GM12891 (cell line): ENCODE measurements around the gene MCU.

Experiments used
- DNase-seq: peaks from one replicate; pipeline ENCODE4 v3.0.0; 2011; ENCODE audit warnings: low spot score; ENCODE audit not compliant: insufficient read length
- FAIRE-seq: peaks from 2 replicates; lab custom pipeline; 2011; peaks lifted over from hg19 to GRCh38; lab: Jason Lieb, UNC
- PAX5 ChIP-seq: IDR thresholded peaks from 2 replicates; pipeline ENCODE4 v1.6.1; 2011; ENCODE audit warnings: low read length, moderate library complexity, mild to moderate bottlenecking; ENCODE audit not compliant: insufficient read depth, severe bottlenecking
- POLR2A ChIP-seq: IDR thresholded peaks from 2 replicates; pipeline ENCODE4 v1.6.1; 2011; ENCODE audit warnings: low read depth, low read length, control low read depth
- POLR2AphosphoS5 ChIP-seq: IDR thresholded peaks from 2 replicates; pipeline ENCODE4 v1.6.1; 2011; ENCODE audit warnings: low read depth, low read length, control low read depth
- POU2F2 ChIP-seq: IDR thresholded peaks from 2 replicates; pipeline ENCODE4 v1.6.1; 2011; ENCODE audit warnings: low read depth, mild to moderate bottlenecking, control low read depth, low read length, moderate library complexity
- SPI1 ChIP-seq: IDR thresholded peaks from 2 replicates; pipeline ENCODE4 v1.6.1; 2011; ENCODE audit warnings: low read depth, low read length, control low read depth
- TAF1 ChIP-seq: IDR thresholded peaks from 2 replicates; pipeline ENCODE4 v1.6.1; 2011; ENCODE audit warnings: low read depth, low read length, control low read depth

The MCU gene

DNA sequence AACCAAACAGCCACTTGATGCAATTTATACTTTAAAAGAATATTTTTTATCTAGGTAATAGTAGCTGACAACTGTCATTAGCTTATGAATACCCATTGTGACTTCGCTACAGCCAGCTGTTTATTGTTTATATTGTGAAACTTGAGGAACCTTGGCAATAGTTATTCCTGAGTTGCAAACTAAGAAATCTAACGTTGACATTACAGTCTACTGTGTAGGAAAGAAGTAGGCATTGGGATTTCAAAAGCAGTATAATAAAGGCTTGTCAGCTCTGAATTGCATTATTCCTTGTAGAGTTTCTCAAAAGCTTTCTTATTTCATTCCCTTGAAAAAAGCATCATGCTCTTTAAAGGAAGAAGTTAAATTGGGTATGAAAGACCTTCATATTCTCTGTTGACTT is 158.9 kb downstream of the MCU start:
- TF ChIP-seq TAF1 (no peak), PAX5 (no peak), SPI1 (no peak), POLR2AphosphoS5 (no peak), POU2F2 (no peak), POLR2A (no peak)
- no peak for DNase-seq
- FAIRE-seq, result no peak

DNA sequence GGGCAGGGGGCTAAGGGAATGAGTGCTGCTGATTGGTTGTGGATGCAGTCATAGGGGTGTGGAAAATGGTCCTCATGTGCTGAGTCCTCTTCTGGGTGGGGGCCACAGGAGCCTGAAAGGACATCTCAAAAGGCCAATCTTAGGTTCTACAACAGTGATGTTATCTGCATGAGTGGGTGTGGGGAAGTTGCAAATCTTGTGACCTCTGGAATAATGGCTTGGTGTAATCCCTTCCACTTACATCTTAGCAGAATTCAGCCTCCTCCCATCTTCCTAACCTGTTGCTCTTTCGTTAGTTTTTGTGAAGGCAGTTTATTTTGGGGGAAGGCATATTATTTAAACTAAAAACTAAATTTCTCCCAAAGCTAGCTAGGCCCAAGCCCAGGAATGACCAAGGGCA is 159.6 kb downstream of the MCU start:
- DNase-seq, result no peak
- FAIRE-seq, result no peak
- no peak for TF ChIP-seq POLR2A
- TF ChIP-seq TAF1, result no peak
- TF ChIP-seq PAX5, result no peak
- no peak for TF ChIP-seq POU2F2
- no peak for TF ChIP-seq POLR2AphosphoS5
- TF ChIP-seq SPI1, result no peak

GRCh38 chr10:72852508-72852907 is 160.6 kb downstream of the MCU start:
- TF ChIP-seq SPI1 (no peak), PAX5 (no peak), POLR2AphosphoS5 (no peak), TAF1 (no peak), POLR2A (no peak), POU2F2 (no peak)
- DNase-seq (no peak), FAIRE-seq (no peak)

- FAIRE-seq (no peak), DNase-seq (no peak)
- TF ChIP-seq TAF1, result no peak
- TF ChIP-seq SPI1, result no peak
- TF ChIP-seq PAX5, result no peak
- no peak for TF ChIP-seq POU2F2
- TF ChIP-seq POLR2A, result no peak
- TF ChIP-seq POLR2AphosphoS5, result no peak
Measured at GRCh38 chr10:72855129-72855528, 163.2 kb downstream of the MCU start.

GRCh38 chr10:72855790-72856189 is 163.8 kb downstream of the MCU start:
- FAIRE-seq (no peak), DNase-seq (no peak)

GRCh38 chr10:72858067-72858466 is 166.1 kb downstream of the MCU start:
- FAIRE-seq, result no peak
- no peak for DNase-seq
- TF ChIP-seq POLR2AphosphoS5 (no peak), PAX5 (no peak), POU2F2 (no peak), POLR2A (no peak), TAF1 (no peak), SPI1 (no peak)

More at GRCh38 chr10:72855790-72856189, 163.8 kb downstream of the MCU start:
- TF ChIP-seq SPI1 (no peak), TAF1 (no peak), POLR2AphosphoS5 (no peak), PAX5 (no peak), POLR2A (no peak)

DNA sequence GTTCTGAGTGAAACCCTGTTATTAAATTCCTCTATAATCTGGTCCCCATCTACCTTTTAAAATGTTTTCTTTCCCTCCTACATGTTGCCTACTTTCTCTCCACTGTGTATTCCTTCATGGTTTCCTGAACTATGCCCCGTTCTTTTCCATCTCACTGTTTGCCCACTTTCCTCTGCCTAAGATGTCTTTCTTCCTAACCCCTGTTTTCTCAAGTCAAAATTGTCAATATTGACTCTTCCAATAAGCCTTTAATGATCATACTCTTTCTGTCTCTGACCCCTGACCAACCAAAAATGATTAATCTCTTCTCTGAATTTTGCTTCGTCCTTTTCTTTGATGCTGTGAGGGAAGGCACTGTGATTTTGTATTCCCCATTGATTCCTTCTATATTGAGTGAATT is 171.0 kb downstream of the MCU start:
- FAIRE-seq, result no peak
- no peak for DNase-seq
- TF ChIP-seq PAX5, result no peak
- TF ChIP-seq SPI1, result no peak
- TF ChIP-seq POLR2A, result no peak
- no peak for TF ChIP-seq POLR2AphosphoS5
- TF ChIP-seq TAF1, result no peak
- TF ChIP-seq POU2F2, result no peak

DNA sequence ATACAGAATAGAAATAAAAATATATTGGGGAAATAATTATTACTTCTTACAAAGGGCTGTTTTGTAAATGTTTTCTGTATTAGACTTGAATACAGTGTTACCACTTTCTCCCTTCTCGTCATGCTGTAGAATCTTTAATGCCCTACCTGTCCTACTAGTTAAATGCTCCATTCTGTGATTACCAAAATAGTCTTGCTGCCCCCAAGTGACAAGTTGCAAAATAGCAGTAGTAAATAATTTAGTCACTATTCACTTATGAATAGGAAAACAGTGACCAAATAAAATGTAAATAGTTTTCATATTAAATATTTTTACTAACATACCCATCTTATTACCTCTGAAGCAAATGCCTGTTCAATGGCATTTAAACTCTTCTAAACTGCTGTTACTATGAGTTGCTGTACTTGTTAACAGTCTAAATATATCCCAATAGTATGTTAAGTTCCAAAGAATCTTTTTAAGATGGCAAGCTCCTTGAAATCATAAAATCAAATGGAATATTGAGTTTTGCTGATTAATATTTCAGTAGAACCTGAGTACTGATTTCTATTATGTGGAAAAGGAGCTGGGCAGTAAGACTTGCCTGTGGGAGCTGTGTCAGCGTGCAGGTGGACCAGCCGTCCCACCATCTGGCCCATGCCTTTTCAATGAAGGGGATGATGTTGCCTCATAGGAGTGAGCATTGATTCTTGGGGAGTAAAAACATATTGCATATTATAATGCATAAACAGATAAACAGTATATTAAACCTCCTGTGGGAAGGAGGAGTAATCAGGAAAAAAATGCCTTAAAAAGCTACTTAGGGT is 183.5 kb downstream of the MCU start:
- TF ChIP-seq TAF1 (no peak), SPI1 (no peak), POLR2A (no peak), PAX5 (no peak), POU2F2 (no peak), POLR2AphosphoS5 (no peak)
- peak; percentile 41 for FAIRE-seq
- DNase-seq, result no peak

GRCh38 chr10:72879245-72879644 is 187.3 kb downstream of the MCU start:
- FAIRE-seq (no peak), DNase-seq (no peak)
- TF ChIP-seq PAX5, result no peak
- TF ChIP-seq SPI1, result no peak
- TF ChIP-seq POU2F2, result no peak
- no peak for TF ChIP-seq TAF1
- TF ChIP-seq POLR2AphosphoS5, result no peak
- no peak for TF ChIP-seq POLR2A

- DNase-seq, result no peak
- TF ChIP-seq SPI1 (no peak), POU2F2 (no peak), PAX5 (no peak), POLR2AphosphoS5 (no peak), POLR2A (no peak), TAF1 (no peak)
- FAIRE-seq, result no peak
Measured at GRCh38 chr10:72881291-72881690, 189.3 kb downstream of the MCU start.
